ENCODE measurements around the gene BRD9.

Gene BRD9

DNA sequence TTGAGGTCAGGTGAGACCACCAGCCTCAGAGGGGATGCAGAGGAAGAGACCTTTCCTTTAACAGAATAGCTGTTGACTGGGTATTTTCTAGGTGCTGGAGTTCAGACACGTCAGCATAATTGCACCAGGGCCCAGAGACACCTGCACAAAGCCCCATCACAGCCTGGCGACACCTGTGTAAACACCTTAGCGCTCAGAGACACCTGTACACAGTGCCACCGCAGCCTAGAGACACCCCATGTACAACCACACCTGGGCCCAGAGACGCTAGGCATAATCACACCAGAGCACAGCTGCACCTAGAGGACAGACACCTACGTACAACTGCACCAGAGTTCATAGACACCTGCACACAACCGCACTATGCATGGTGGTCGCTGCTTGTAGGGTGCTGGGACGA lies 1.1 kb upstream of the BRD9 start:
- Histone ChIP-seq H3K4me3 (ENCODE audit: low read depth in 1 of 2, low read length in 1 of 2) (no peak overlapping the region), H3K9me3 (no peaks in the 10 kb centered on the region), H3K27ac (no peak overlapping the region), H3K4me1 (ENCODE audit: control insufficient read depth in 1 of 2, insufficient read depth in 1 of 2, low read depth in 1 of 2, low read length in 1 of 2) (peaks cover 20 to 21% of the 10 kb centered on the region in 2 experiments), H3K36me3 (peaks cover 25% of the 10 kb centered on the region), H3K27me3 (no peaks in the 10 kb centered on the region)
- TF ChIP-seq, protein P1, sequence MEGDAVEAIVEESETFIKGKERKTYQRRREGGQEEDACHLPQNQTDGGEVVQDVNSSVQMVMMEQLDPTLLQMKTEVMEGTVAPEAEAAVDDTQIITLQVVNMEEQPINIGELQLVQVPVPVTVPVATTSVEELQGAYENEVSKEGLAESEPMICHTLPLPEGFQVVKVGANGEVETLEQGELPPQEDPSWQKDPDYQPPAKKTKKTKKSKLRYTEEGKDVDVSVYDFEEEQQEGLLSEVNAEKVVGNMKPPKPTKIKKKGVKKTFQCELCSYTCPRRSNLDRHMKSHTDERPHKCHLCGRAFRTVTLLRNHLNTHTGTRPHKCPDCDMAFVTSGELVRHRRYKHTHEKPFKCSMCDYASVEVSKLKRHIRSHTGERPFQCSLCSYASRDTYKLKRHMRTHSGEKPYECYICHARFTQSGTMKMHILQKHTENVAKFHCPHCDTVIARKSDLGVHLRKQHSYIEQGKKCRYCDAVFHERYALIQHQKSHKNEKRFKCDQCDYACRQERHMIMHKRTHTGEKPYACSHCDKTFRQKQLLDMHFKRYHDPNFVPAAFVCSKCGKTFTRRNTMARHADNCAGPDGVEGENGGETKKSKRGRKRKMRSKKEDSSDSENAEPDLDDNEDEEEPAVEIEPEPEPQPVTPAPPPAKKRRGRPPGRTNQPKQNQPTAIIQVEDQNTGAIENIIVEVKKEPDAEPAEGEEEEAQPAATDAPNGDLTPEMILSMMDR (IDR thresholded peaks at IDR 0.05) = no peak

DNA sequence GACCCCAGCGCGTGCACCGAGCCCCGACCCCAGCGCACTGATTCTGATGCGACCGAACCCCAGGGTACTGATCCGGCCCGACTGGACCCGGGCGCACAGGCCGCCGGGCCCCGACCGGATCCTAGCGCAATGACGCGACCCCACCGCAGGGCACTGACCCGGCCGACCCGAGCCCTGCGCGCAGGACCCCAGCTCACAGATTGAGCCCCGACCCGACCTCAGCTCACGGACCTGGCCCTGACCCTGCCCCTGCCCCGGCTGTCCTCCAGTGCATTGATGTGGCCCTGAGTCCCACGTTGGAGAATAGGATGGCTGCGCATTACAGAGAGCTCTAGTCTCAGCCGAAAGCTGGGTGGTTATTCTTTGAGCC lies 521 bp upstream of the BRD9 start:
- Histone ChIP-seq H3K27me3 (no peaks in the 10 kb centered on the region), H3K36me3 (peaks cover 30% of the 10 kb centered on the region), H3K9me3 (no peaks in the 10 kb centered on the region), H3K27ac (no peak overlapping the region), H3K4me1 (ENCODE audit: control insufficient read depth in 1 of 2, insufficient read depth in 1 of 2, low read depth in 1 of 2, low read length in 1 of 2) (peaks cover 20 to 21% of the 10 kb centered on the region in 2 experiments), H3K4me3 (ENCODE audit: low read depth in 1 of 2, low read length in 1 of 2) (peak overlapping the region; percentile 75 to 86)
- TF ChIP-seq, protein P1 (IDR thresholded peaks at IDR 0.05) = no peak

DNA sequence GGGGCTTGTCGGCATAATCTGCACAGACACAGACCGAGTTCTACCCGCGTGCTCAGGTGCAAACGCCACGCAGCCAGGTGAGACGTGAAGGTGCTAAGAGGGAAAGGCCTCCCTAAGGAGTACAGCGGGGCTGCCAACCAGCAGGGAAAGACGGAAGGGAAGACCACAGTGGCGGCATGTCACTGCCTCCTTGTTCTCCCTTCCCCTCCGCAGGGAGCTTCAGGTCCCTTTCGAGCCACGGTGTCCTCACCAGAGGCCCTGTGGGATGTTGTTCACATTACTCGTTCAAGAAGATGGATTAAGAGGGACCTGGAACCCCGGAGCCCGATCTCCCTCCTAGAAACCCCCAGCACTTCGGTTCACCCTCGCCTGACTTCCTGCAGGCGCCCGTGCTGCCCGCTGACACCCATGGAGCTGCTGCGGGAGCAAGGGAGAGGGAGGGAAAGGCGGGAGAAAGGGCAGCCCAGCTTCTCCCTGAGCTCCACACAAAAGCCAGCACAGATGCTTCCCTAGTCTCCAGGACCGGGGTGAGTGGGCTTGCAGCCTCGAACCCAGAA lies 686 bp downstream of the BRD9 start:
- Histone ChIP-seq H3K4me1 (ENCODE audit: control insufficient read depth in 1 of 2, insufficient read depth in 1 of 2, low read depth in 1 of 2, low read length in 1 of 2) (peaks cover 20 to 21% of the 10 kb centered on the region in 2 experiments), H3K36me3 (peaks cover 43% of the 10 kb centered on the region), H3K4me3 (ENCODE audit: low read depth in 1 of 2, low read length in 1 of 2) (peak overlapping the region; percentile 75 to 86), H3K27ac (peak overlapping the region; percentile 78), H3K27me3 (no peaks in the 10 kb centered on the region), H3K9me3 (no peaks in the 10 kb centered on the region)
- TF ChIP-seq, protein P1 (IDR thresholded peaks at IDR 0.05) = no peak

DNA sequence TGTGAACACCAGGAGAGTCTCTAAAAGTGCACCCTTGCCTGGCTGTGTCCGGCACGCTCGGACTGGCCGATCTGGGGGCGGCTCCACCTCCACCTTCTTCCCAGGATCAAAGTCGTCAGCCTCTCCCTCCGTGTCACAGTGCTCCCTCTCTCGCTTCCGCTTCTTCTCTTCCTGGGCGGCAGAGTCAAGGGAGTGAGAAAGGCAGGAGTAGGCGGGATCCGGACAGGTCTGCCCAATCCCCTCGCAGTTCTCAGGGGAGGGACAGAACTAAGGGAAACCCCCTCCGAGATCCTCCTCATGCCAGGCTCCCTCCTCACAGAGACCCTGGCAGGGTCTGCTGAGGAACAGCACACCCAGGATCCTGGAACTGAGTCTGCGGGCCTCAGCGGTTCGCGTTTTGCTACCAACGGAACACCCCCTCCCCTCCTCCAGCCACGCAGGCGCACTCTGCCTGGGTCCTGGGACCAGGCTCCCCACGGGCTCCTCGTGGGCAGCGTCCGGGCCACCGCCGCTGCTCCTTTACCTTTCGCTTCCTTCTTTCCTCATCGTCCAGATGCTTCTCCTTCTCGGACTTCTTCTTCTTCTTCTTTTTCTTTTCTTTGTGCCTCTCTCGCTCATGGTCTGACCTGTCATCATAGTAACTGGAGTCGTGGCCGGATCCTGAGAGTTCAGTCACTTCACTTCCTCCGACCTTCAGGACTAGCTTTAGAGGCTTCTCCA lies 1.3 kb downstream of the BRD9 start:
- Histone ChIP-seq H3K4me1 (ENCODE audit: control insufficient read depth in 1 of 2, insufficient read depth in 1 of 2, low read depth in 1 of 2, low read length in 1 of 2) (peaks cover 20 to 21% of the 10 kb centered on the region in 2 experiments), H3K36me3 (peaks cover 49% of the 10 kb centered on the region)

GRCh38 chr5:889075-889710 lies 3.4 kb downstream of the BRD9 start:
- Histone ChIP-seq H3K27me3 (no peaks in the 10 kb centered on the region), H3K27ac (no peak overlapping the region), H3K9me3 (no peaks in the 10 kb centered on the region), H3K4me3 (ENCODE audit: low read depth in 1 of 2, low read length in 1 of 2) (no peak overlapping the region), H3K4me1 (ENCODE audit: control insufficient read depth in 1 of 2, insufficient read depth in 1 of 2, low read depth in 1 of 2, low read length in 1 of 2) (peaks cover 20 to 21% of the 10 kb centered on the region in 2 experiments), H3K36me3 (peaks cover 70% of the 10 kb centered on the region)
- TF ChIP-seq, protein P1 (IDR thresholded peaks at IDR 0.05) = no peak

More for the DNA sequence above, 1.3 kb downstream of the BRD9 start:
- Histone ChIP-seq H3K9me3 (no peaks in the 10 kb centered on the region), H3K27ac (peak overlapping the region; percentile 78), H3K27me3 (no peaks in the 10 kb centered on the region), H3K4me3 (ENCODE audit: low read depth in 1 of 2, low read length in 1 of 2) (peak overlapping the region; percentile 75 to 86)
- TF ChIP-seq, protein P1 (IDR thresholded peaks at IDR 0.05) = no peak
